Activated CD4-positive, alpha-beta T cell treated with anti-CD3 and anti-CD28 coated beads, Interleukin-2, Interleukin-6, amounts not matched to agents 100 ng/mL and 50 ng/mL, durations not matched to agents 16 hours and 8 hours (primary cell): ENCODE measurements around the gene DNAH17.

Experiments used
- DNase-seq: peaks from one replicate; pipeline ENCODE4 v3.0.0-alpha.2; 2020

DNAH17 gene

GRCh38 chr17:78448356-78448993, 128.7 kb downstream of the DNAH17 start:
- peak; percentile 29 for DNase-seq

GRCh38 chr17:78446833-78447232, 130.4 kb downstream of the DNAH17 start:
- DNase-seq: no peak

GRCh38 chr17:78444392-78444791, 132.8 kb downstream of the DNAH17 start:
- DNase-seq: no peak

GRCh38 chr17:78442648-78443218, 134.5 kb downstream of the DNAH17 start:
- no peak for DNase-seq

- no peak for DNase-seq
Measured at GRCh38 chr17:78441271-78441971, 135.8 kb downstream of the DNAH17 start.

GRCh38 chr17:78438694-78439325, 138.4 kb downstream of the DNAH17 start:
- no peak for DNase-seq

- DNase-seq: no peak
Measured at GRCh38 chr17:78438271-78438691, 138.9 kb downstream of the DNAH17 start.

- DNase-seq: no peak
Measured at GRCh38 chr17:78437508-78438169, 139.6 kb downstream of the DNAH17 start.

- DNase-seq: no peak
Measured at GRCh38 chr17:78435330-78436005, 141.7 kb downstream of the DNAH17 start.

- DNase-seq: no peak
Measured at GRCh38 chr17:78434455-78435329, 142.5 kb downstream of the DNAH17 start.

- no peak for DNase-seq
Measured at GRCh38 chr17:78433780-78434335, 143.3 kb downstream of the DNAH17 start.

GRCh38 chr17:78433013-78433727, 144.0 kb downstream of the DNAH17 start:
- DNase-seq: no peak

GRCh38 chr17:78432226-78433012, 144.8 kb downstream of the DNAH17 start:
- no peak for DNase-seq

GRCh38 chr17:78431692-78431958, 145.6 kb downstream of the DNAH17 start:
- no peak for DNase-seq

- DNase-seq: no peak
Measured at GRCh38 chr17:78430892-78431691, 146.1 kb downstream of the DNAH17 start.

- DNase-seq: no peak
Measured at GRCh38 chr17:78429618-78429995, 147.6 kb downstream of the DNAH17 start.

- no peak for DNase-seq
Measured at GRCh38 chr17:78428836-78429617, 148.2 kb downstream of the DNAH17 start.

GRCh38 chr17:78428025-78428575, 149.1 kb downstream of the DNAH17 start:
- no peak for DNase-seq
